ENCODE results near the gene TIMM50.

Gene TIMM50

DNA sequence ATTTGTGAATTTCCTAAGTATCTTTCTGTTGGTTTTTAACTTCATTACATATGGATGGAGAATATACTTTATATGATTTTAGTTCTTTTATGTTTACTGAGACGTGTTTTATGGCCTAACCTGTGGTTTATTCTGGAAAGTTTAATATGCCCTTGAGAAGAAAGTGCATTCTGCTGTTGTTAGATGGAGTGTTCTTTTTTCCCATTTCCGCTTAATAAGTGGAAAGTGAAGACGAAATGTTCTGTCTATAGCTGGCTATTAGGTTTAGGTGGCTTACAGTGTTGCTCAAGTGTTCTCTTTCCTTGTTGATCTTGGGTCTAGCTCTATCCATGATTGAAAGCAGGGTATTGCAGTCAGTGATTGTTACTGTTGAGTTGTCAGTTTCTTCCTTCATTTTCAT, 17.2 kb upstream of the TIMM50 start:
- H3K4me3 ChIP-seq (ENCODE audit: low read depth, low read length), result no peak overlapping the region
- TF ChIP-seq, protein P1, sequence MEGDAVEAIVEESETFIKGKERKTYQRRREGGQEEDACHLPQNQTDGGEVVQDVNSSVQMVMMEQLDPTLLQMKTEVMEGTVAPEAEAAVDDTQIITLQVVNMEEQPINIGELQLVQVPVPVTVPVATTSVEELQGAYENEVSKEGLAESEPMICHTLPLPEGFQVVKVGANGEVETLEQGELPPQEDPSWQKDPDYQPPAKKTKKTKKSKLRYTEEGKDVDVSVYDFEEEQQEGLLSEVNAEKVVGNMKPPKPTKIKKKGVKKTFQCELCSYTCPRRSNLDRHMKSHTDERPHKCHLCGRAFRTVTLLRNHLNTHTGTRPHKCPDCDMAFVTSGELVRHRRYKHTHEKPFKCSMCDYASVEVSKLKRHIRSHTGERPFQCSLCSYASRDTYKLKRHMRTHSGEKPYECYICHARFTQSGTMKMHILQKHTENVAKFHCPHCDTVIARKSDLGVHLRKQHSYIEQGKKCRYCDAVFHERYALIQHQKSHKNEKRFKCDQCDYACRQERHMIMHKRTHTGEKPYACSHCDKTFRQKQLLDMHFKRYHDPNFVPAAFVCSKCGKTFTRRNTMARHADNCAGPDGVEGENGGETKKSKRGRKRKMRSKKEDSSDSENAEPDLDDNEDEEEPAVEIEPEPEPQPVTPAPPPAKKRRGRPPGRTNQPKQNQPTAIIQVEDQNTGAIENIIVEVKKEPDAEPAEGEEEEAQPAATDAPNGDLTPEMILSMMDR (IDR thresholded peaks at IDR 0.05; ENCODE audit: low read depth, low read length), result no peak

DNA sequence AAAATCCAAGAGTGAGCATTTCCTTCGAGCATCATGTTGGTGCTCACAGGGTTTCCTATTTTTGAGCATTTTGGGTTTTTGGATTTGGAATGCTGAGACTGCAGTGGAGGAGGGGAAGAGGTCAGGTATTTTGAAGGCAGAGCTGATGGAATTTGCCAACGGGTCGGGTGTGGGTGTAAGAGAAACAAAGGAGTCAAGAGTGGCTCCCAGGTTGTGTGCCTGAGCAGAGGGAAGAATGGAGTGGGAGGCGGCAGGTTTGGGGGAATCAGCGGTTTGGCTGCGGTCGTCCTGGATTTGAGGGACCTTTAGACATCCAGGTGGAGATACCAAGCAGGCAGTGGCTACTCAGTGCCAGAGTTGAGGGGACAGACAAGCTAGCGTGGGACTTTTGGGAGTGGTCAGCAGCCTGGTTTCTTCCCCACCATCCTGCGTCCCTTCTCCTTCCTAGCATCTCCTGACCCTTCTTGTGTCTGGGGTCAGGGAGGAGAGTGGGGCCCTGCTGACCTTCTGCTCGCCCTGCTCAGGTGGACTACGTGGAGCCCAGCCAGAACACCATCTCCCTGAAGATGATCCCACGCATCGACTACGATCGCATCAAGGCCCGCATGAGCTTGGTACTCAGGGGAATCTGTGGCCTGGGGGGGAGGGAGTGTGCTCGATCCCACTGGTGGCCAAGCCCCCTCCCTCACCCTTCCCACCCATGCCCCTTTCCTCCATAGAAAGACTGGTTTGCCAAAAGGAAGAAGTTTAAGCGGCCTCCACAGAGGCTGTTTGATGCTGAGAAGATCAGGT, 14.5 kb upstream of the TIMM50 start:
- TF ChIP-seq, protein P1 (IDR thresholded peaks at IDR 0.05; ENCODE audit: low read depth, low read length), result no peak
- no peak overlapping the region for H3K4me3 ChIP-seq (ENCODE audit: low read depth, low read length)

DNA sequence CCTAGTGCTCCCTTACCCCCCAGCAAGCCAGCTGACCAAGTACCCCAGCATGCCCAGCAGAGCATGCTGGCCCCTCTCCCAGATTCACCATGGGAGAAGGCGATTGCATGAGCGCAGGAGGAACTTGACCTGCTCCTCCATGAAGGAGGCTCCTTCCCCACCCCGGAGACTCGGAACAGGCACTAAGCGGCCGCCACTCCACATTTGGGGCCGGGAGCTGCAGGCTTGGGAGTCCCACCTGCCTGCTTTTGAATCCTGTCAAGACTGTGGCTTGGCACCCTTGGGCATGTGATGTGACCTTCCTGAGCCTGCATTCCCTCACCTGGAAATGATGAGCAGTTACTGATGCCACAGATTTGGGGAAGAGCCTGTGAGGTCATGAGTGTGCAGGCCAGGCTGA, 12.7 kb upstream of the TIMM50 start:
- TF ChIP-seq, protein P1 (IDR thresholded peaks at IDR 0.05; ENCODE audit: low read depth, low read length), result no peak
- no peak overlapping the region for H3K4me3 ChIP-seq (ENCODE audit: low read depth, low read length)

DNA sequence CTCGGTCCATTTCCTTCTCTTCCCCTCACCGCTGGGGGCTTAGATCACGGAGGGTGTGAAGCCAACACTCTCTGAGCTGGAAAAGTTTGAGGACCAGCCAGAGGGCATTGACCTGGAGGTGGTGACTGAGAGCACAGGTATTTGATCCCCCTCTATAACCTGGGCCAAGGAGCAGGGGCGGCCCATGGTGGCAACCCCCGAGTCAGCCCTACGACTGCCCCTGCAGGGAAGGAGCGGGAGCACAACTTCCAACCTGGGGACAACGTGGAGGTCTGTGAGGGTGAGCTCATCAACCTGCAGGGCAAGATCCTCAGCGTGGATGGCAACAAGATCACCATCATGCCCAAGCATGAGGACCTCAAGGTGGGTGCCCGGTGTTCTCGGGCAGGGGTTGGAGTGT, 11.6 kb upstream of the TIMM50 start:
- TF ChIP-seq, protein P1 (IDR thresholded peaks at IDR 0.05; ENCODE audit: low read depth, low read length), result no peak
- H3K4me3 ChIP-seq (ENCODE audit: low read depth, low read length), result no peak overlapping the region

DNA sequence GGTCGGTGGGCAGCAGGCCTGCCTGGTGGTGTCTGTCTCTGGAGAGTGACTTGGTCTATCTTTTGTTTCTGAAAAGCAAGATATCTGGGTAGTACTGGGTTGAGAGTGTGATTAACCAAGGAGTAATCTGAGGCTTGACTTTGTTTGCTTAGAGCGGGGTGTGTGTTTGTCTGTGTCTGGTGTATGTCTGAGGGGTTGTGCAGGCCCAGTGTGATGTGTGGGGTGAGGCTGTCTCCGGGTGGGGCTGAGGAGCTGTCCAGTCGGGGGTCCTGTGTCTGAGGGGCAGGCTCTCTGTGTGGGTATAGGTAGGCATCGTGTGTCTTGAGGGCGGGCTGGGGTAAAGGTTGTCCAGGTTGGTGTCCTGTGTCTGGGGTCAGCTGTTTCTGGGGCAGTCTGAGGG, 11.1 kb upstream of the TIMM50 start:
- no peak overlapping the region for H3K4me3 ChIP-seq (ENCODE audit: low read depth, low read length)
- TF ChIP-seq, protein P1 (IDR thresholded peaks at IDR 0.05; ENCODE audit: low read depth, low read length), result no peak

DNA sequence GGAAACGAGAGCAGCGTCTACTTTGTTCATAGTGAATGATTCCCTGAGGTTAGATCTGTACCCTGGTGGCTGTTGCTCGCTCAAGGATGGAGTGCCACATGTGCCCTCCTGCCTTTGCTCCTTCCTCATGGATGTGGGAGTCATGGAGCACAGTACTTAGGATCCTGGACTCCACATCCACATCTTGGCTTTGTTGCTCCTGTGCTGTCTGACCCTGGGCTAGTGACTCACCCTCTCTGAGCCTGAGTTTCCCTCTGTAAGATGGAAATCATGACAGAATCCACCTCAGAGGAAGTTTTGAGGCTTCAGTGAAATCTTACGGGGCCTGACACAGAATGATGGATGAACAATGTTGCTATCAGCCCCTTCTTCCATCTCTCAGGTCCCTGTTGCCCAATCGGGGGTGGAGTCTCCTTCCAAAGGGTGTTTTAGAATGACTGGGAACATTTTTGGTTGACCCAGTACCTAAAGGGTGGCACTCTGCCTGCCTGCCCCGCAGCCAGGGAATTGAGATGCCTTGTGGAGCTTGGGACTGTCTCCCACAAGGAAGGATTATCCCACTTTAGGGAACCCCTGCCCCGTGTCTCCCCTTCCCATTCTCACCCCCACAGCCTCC, 9.8 kb upstream of the TIMM50 start:
- H3K4me3 ChIP-seq (ENCODE audit: low read depth, low read length), result no peak overlapping the region
- TF ChIP-seq, protein P1 (IDR thresholded peaks at IDR 0.05; ENCODE audit: low read depth, low read length), result no peak
